ENCODE results near the gene ZNF408.
"Not testable (repeated sequence)": the region's sequence is repeated elsewhere in the genome, so short reads cannot be mapped to it uniquely, and the experiment has no call there.

Gene ZNF408

DNA sequence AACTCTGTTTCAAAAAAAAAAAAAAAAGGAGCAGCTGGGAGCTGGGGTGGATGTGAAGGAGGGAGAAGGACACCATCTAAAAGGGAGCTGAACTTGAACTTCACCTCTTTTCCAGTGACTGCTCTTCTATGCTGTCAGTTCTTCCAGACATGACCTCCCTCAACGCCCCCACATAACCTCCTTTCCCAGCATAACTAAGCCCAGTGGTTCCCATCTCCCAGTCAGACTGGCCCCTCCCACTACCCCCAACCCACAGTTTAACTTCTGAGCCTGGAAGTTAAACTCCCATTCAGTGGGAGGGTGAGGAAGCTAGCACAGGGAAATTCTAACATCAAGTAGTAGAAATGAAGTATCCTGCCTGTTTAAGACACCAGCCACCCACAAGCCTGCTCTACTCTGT is 2.2 kb upstream of the ZNF408 start:
- no peak for DNase-seq

DNA sequence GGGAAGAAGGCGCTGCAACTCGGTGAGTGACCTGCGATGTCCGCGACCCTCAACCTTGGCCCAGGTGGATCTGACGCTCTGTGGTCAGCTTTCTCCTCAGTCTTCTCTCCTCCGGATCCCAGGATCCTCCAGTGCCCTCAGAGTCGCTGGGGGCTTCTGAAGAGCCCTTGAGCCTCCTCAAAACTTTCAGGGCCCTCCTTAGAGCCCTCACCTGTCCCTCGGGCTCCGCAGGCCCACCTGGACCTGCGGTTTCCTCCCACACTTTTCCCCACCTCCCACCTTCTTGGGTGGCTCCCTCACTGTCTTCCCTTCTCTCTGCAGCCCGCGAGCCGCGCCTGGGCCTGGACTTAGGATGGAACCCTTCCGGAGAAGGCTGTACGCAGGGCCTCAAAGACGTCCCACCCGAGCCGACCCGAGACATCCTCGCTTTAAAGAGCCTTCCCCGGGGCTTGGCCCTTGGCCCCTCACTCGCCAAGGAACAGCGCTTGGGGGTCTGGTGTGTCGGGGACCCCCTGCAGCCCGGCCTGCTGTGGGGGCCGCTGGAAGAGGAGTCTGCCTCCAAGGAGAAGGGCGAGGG is 335 bp downstream of the ZNF408 start:
- DNase-seq: no peak

DNA sequence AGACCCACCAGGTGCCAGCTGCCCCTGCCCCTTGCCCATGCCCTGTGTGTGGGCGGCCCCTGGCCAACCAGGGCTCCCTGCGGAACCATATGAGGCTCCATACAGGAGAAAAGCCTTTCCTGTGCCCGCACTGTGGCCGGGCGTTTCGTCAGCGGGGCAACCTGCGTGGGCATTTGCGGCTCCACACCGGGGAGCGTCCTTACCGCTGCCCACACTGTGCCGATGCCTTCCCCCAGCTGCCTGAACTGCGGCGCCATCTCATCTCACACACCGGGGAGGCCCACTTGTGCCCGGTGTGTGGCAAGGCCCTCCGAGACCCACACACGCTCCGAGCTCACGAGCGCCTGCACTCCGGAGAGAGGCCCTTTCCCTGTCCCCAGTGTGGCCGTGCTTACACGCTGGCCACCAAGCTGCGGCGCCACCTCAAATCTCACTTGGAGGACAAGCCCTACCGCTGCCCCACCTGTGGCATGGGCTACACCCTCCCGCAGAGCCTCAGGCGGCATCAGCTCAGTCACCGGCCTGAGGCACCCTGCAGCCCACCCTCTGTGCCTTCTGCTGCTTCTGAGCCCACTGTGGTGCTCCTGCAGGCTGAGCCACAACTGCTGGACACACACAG is 4.3 kb downstream of the ZNF408 start:
- no peak for DNase-seq

DNA sequence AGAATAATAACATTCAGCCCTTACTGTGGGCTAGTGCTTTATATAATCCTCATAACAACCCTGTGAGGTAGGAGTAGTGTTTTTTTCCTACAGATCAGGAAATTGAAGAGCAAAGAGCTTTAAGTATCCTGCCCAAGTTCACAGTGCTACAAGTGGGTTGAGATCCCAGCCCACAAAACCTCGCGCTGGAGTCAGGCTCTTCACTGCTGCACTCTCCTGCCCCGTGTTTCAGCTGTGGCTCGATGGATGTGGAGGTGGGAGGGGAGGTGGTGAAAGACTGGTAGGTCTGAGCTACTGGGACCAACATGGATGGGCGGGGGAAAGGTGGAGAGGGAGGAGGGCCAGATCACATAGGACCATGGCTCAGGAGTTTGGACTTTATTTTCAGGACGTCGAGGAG is 6.1 kb downstream of the ZNF408 start:
- DNase-seq: no peak

DNA sequence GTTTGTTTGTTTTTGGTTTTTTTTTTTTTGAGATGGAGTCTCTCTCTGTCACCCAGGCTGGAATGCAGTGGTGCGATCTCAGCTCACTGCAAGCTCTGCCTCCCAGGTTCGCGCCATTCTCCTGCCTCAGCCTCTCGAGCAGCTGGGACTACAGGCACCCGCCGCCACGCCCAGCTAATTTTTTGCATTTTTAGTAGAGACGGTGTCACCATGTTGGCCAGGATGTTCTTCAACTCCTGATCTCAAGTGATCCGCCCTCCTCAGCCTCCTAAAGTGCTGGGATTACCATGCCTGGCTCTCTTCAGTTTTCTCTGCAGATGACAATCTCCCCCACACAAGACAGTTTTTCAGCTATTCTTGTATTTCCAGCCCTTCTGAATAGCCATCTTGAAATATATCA is 8.5 kb downstream of the ZNF408 start:
- DNase-seq: not testable (repeated sequence)

DNA sequence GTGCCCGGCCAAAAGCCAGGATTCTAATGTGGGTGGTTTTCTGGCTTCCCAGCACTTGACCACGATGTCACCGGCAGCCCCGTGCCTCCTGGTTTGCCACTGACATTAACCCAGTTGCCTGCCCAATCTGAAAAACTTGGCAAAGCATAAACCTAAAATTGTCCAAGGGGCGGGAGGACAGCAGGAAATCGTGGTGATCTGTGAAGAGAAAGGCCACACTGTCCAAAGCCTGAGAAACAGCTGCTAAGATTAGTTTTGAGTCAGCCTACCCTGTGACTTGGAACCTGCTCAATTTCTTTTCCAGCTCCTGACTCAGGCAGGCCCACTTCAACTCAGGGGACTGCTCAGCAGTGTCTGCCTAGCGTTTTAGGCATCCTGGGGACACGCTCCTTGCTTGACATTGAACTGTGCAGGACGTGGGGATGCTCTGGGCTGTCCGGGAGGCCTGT is 10.0 kb downstream of the ZNF408 start:
- no peak for DNase-seq

DNA sequence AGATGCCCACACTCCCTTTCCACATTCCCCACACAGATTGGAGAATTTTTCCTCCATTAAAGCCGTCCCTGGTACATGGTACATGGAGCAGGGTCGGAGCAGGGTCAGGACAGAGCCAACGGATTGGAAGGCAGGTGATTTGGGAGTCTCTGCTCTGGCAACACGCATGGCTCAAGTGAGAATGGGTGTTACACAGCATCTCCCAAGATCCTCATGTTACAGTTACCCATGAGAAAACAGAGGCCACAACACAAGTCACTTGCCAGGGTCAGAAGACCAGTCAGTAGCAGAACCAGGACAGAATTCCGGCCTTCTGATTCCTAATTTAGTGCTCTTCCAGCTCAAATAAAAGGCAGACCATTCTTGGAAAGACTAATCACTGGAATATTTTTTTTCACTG is 10.5 kb downstream of the ZNF408 start:
- DNase-seq: no peak

DNA sequence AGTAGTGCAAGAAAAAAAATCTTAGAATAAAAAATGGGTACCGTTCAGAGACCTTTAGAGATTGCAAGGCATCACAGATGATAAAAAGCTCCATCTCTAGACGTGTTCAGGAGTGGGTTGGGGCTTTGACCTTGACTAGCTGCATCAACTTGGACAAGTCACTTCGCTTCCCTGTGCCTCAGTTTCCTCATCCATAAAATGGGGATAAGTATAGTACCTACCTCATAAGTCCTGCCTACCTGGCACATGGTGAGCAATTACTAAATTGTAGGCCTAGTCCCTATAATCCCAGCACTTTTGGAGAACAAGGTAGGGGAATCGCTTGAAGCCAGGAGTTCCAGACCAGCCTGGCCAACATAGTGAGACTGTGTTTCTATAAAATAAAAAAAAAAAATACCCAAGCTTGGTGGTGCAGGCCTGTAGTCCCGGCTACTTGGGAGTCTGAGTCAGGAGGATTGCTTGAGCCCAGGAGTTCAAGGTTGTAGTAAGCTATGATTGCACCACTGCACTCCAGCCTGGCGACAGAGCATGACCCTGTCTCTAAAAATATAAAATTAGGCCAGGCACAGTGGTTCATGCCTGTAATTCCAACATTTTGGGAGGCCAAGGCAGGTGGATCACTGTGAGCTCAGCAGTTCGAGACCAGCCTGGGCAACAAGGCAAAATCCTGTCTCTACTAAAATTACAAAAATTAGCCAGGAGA is 12.2 kb downstream of the ZNF408 start:
- no peak for DNase-seq

DNA sequence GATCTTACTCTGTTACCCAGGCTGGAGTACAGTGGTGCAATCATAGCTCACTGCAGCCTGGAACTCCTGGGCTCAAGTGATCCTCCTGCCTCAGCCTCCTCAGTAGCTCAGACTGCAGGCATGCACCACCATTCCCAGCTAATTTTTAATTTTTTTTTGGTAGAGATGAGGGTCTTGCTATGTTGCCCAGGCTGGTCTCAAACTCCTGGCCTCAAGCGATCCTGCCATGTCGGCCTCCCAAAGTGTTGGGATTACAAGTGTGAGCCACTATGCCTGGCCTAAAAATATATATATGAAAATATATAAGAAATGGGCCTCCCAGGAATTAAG is 17.0 kb downstream of the ZNF408 start:
- not testable (repeated sequence) for DNase-seq

DNA sequence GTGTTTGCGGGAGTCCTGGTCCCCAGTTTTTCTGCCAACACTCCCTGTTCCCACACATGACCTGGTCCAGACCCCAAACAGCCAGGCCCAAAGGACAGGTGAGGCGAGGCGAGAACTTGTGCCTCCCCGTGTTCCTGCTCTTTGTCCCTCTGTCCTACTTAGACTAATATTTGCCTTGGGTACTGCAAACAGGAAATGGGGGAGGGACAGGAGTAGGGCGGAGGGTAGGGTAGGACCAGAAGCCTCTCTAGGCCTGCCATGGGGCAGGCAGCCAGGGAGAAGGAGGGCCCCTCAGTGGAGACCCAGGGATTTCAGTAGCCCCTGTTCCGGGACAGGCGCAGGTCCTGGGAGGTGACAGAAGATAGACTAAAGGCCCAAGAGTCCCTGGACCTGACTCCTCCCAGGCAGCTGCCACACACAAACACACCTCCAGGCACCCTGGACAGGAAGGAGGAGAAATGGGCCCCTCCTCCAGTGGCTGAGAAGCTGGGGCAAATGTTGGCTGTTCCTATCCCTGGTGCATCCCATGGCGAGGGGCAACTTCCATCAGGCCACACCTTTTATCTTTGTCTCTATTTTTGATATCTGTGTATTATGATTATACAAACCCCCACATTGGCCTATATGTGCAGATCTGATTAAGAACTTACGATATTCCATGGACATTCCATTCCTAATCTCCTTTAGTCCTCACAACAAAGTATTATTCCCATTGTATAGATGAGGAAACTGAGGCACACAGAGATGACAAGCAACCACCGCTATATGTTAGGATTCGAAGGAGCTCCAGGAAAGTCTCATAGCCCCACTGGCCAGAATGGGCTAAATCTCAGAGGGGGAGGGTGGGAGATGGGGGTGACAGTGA is 17.6 kb downstream of the ZNF408 start:
- DNase-seq: no peak

DNA sequence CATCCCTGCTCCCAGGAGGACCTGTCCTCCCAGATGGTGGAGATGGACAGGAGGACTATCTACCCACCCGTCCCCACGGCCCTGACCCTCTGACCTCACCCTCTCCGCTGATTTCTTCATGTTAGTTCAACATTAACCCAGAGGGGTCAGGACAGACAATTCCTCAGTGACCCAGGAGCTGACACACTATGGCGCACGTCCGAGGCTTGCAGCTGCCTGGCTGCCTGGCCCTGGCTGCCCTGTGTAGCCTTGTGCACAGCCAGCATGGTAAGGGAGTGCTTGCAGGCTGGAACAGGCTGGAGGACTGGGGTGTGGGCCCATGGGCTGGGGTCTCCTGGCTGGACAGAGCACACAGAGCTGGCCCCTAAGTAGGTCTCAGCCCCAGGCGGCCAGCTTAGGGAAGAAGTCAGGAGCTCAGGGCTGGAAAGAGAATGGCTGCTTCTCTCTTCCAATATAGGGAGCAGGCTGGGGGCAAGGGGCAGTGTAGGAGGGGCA is 18.3 kb downstream of the ZNF408 start, which contains the start of gene F2:
F2 (plus strand) TSS at position 166 of the 495 bp plus-strand sequence; CDS start at position 189, 23 bp downstream.
- DNase-seq: no peak

DNA sequence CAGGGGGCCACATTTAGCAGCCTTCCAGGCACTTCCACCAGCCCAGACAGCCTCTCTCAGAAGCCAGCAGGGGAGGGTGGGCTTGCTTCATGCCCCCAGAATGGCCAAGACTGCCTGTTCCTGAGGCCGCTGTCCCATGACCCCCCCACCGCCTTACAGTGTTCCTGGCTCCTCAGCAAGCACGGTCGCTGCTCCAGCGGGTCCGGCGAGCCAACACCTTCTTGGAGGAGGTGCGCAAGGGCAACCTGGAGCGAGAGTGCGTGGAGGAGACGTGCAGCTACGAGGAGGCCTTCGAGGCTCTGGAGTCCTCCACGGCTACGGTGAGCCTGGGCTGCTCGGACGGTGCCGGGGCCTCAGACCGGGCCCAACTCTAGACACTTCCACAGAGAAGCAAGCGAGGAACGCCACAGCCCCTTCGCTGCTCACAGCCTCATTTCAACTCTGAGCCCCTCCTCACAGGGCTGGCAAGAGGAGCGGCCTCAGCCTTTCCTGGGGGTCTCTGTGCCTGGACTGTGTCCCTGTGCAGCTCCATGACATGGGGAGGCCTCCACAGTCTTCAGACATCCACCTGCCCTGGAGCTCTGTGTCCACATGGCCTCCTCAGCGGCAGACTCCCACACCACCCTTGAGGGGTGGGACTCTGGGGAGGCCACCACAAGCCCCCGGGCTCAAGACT is 18.9 kb downstream of the ZNF408 start:
- DNase-seq: no peak

DNA sequence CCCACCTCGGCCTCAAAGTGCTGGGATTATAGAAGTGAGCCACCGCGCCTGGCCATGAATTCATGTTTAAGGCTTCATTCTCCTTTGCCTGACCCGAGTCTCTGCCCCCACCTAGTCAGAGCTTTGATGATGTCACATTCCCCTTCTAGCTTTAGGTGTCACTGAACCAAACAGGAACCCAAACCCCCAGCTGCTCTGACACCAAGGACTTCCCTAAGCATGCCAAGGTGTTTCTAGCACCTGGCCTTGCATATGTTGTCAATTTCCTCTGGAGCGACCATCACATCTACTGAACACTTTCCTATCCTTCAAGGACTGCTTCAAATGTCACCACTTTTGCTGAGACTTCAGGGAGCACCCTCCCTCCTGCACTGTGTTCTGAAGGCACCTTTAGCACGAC is 20.5 kb downstream of the ZNF408 start:
- DNase-seq: no peak

DNA sequence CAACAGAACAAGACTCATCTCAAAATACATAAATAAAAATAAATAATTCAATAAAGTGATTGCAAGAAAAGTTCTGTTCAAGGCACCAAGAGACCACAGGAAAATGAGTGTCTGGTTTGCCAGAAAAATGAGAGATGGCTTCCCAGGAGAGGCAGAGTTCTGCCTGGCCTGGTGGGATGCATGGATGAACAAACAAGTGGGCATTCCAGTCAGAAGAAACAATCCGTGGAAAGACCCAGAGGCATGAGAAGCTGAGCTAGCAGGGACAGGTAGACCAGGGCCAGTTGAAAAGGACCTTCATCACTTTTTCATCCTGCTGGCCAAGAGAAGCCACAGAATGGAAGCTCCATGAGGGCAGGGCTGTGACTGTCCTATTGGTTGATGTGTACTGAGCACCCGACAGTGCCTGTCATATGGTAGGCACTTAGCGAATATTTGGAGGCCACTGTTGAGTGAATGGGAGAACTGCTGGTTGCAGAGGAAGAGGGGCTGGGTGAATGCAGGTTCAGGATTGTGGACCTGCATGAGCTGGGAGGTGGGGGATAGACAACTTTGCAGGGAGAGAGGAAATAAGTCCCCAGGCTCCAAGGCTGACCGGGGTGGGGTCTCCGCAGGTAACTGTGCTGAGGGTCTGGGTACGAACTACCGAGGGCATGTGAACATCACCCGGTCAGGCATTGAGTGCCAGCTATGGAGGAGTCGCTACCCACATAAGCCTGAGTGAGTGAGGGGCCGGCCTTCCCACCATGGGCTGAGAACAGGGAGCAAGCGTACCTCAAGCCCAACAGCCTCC is 21.9 kb downstream of the ZNF408 start:
- no peak for DNase-seq

DNA sequence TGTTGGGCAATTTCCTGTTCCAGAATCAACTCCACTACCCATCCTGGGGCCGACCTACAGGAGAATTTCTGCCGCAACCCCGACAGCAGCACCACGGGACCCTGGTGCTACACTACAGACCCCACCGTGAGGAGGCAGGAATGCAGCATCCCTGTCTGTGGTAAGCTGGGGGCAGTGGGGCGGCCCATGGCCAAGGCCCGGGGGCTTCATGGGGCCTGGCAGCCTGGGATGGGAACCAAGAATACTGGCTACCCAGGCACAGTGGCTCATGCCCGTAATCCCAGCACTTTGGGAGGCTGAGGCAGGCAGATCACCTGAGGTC is 22.5 kb downstream of the ZNF408 start:
- DNase-seq: no peak

DNA sequence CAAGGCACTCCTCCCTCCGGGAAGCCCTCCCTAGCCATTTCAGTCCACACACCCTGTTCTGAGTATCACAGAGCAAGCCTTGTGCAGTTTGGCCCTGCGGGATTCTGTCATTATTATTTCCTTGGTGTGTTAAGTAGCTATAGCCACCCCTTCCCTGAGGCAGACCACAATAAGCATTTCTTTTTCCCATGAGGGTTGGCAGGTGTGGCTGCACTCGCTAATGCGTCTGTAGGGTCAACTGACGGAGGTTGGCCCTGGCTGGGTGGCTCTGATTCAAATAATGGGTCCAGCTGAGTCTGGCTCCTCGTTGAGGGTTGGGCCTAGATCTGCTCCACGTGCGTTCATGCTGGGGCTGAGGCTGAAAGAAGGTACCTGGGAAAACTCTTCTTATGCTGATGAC is 23.3 kb downstream of the ZNF408 start:
- DNase-seq: no peak

DNA sequence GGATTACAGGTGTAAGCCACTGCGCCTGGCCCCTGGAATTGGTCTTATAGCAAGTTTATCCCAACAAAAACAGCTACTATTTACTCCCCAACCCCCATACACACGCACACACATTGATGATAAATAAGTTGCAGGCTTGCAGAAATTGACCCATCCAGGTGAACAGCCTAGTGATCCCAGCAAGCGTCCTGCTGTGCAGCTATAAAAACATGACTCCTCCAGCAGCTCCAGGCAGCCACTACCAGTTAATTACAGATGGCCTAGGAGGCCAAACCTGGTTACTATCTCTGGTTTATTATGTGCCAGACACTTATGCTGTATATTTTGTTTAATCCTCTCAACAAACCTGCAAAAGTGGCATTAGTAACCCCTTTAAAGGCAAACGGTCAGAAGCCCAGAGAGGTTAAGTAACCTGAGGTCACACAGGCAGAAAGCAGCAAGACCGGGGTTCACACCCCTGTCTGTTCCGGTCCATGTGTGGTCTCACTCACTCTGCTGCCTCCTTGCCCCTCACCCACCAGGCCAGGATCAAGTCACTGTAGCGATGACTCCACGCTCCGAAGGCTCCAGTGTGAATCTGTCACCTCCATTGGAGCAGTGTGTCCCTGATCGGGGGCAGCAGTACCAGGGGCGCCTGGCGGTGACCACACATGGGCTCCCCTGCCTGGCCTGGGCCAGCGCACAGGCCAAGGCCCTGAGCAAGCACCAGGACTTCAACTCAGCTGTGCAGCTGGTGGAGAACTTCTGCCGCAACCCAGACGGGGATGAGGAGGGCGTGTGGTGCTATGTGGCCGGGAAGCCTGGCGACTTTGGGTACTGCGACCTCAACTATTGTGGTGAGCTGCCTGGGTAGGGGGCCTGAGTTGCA is 24.7 kb downstream of the ZNF408 start:
- DNase-seq: no peak

DNA sequence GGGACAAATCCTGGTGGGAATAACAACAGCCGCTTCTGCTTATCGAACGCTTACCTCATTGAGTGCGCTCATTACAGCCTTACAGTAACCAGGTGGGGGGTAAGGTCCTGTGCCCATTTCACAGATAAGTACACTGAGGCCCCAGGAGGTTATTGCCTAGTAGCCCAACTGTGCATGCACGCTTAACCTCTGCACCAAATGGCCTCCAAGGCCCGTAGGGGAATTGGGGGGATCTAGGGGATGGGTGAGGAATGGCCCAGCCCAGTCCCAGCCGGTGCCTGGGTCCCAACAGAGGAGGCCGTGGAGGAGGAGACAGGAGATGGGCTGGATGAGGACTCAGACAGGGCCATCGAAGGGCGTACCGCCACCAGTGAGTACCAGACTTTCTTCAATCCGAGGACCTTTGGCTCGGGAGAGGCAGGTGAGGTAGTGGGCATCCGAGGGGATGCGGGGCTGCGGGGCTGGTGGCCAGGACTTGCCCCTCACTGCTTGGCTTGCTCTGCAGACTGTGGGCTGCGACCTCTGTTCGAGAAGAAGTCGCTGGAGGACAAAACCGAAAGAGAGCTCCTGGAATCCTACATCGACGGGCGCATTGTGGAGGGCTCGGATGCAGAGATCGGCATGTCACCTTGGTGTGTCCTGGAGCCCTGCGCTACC is 25.5 kb downstream of the ZNF408 start:
- no peak for DNase-seq

DNA sequence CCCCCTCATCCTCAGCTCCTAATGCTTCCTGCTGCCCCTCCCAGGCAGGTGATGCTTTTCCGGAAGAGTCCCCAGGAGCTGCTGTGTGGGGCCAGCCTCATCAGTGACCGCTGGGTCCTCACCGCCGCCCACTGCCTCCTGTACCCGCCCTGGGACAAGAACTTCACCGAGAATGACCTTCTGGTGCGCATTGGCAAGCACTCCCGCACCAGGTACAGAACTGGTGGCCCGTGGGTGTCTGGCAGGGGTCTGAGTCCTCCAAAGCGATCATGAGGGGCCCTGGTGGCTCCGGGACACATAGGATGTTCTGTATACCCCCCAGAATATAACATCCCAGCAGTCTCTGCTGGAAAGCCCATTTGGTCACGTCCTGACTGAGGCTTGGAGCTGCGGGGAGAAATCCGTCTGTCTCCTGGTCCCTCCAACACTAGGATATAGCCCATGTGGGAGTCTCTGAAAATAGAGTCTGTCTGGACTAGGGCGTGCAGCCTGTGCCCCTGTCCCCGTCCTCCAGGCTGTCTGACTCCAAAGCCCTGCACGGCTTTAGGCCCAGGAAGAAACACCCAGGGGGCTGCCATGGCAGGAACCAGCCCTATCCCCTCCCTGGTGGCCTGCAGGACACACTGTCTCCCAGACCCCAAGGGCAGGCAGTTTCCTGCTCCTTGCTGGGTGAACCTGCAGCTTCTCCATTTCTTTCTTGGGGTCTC is 27.3 kb downstream of the ZNF408 start:
- no peak for DNase-seq

DNA sequence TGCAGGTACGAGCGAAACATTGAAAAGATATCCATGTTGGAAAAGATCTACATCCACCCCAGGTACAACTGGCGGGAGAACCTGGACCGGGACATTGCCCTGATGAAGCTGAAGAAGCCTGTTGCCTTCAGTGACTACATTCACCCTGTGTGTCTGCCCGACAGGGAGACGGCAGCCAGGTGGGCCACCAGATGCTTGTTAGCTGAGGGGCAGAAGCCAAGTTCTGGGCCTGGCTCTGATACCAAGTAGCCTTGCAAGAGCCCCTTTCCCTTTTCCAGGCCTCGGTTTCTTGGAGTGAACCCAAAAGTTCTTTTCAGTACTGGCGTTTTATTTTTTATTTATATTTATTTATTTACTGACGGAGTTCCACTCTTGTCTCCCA is 27.8 kb downstream of the ZNF408 start:
- DNase-seq: no peak
